ENCODE data around the gene JAZF1.
A peak's percentile ranks its signal among the peaks of the same experiment; 100 is the strongest.

DNA sequence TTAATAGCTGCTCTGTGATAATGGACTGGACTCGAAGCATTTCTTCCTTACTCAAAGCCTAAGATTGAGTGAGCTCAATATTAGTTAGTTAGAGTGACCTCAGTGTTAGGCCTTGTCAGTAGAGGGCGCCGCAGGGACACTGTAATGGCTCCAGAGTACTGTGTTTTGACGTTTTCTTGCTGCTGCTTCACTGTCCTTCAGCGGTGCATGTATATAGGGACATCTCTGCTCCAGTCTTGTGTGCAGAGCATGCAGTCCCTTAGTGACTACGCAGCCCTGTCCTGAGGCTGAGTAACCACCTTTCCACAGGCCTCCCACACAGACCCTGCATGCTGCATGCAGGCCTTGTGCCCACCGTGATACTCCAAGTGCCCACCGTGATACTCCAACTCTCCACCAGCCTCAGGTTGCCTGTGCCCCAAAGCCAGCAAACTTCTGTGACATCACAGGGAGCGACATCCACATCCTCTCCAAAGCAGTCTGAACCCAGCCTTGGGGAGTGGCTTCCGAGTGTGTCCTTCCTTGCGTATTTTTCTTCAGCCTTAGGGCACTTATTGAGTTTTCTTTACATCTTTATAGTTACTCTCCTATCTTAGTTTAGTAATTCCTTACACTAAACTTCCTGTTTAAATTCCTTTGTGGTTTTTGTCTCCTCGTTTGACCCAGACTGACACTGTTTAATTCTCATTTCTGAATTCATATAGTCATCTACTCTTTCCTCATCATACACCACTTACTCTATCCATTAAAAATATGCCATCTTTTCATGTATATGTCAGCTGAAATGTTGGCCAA lies 118.2 kb downstream of the JAZF1 start:
- TF ChIP-seq, protein P1, sequence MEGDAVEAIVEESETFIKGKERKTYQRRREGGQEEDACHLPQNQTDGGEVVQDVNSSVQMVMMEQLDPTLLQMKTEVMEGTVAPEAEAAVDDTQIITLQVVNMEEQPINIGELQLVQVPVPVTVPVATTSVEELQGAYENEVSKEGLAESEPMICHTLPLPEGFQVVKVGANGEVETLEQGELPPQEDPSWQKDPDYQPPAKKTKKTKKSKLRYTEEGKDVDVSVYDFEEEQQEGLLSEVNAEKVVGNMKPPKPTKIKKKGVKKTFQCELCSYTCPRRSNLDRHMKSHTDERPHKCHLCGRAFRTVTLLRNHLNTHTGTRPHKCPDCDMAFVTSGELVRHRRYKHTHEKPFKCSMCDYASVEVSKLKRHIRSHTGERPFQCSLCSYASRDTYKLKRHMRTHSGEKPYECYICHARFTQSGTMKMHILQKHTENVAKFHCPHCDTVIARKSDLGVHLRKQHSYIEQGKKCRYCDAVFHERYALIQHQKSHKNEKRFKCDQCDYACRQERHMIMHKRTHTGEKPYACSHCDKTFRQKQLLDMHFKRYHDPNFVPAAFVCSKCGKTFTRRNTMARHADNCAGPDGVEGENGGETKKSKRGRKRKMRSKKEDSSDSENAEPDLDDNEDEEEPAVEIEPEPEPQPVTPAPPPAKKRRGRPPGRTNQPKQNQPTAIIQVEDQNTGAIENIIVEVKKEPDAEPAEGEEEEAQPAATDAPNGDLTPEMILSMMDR (IDR thresholded peaks at IDR 0.05) = peak in 5 of 7 experiments; percentile 26 to 52 (median 41)
- TF ChIP-seq EP300 (IDR thresholded peaks at IDR 0.05) (no peak), POLR2AphosphoS5 (IDR thresholded peaks at IDR 0.05) (no peak), POLR2A (IDR thresholded peaks at IDR 0.05) (no peak)
